Keratinocyte (primary cell): ENCODE data around the gene HHIPL1.

Experiments
- EZH2 ChIP-seq: IDR thresholded peaks from one replicate; pipeline ENCODE4 v1.6.1; 2012; ENCODE audit warnings: inconsistent platforms, mild to moderate bottlenecking, low read length, moderate library complexity
- TF ChIP-seq, protein P1 (sequence below), 3 experiments: IDR thresholded peaks in 1 of 3; conservative IDR thresholded peaks in 1 of 3; optimal IDR thresholded peaks in 1 of 3; 2 replicates in 2 of 3; 3 replicates in 1 of 3; pipeline versions ENCODE3 to v1.5.1; 2011; ENCODE audit warnings: low read length in 3 of 3, mild to moderate bottlenecking in 3 of 3, moderate library complexity in 2 of 3, control low read depth in 1 of 3, inconsistent platforms in 1 of 3; ENCODE audit not compliant: insufficient read depth in 2 of 3; ENCODE audit errors: extremely low read depth in 1 of 3

DNA sequence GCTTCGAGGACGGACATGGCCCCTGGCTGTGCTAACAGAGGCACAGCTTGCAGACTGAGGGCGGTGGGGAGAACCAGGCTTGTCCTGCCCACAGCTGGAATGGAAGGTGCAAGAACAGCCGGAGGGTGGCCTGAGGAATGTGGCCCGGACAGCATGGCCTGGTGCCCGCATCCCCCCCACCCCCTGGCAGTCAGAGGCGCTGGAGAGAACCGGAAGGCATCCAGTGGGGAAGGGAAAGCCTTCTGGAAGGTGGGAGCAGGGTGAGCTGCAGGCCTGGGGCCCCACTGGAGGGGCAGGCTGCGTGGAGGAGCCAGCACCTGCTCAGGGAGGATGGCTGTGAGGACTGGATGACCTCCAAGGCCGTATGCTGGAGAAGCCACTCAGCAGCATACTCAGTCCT is 31.0 kb downstream of the HHIPL1 start:
- TF ChIP-seq, protein P1, sequence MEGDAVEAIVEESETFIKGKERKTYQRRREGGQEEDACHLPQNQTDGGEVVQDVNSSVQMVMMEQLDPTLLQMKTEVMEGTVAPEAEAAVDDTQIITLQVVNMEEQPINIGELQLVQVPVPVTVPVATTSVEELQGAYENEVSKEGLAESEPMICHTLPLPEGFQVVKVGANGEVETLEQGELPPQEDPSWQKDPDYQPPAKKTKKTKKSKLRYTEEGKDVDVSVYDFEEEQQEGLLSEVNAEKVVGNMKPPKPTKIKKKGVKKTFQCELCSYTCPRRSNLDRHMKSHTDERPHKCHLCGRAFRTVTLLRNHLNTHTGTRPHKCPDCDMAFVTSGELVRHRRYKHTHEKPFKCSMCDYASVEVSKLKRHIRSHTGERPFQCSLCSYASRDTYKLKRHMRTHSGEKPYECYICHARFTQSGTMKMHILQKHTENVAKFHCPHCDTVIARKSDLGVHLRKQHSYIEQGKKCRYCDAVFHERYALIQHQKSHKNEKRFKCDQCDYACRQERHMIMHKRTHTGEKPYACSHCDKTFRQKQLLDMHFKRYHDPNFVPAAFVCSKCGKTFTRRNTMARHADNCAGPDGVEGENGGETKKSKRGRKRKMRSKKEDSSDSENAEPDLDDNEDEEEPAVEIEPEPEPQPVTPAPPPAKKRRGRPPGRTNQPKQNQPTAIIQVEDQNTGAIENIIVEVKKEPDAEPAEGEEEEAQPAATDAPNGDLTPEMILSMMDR (optimal IDR thresholded peaks at IDR 0.05 in 1 of 3, IDR thresholded peaks at IDR 0.05 in 1 of 3, conservative IDR thresholded peaks at IDR 0.05 in 1 of 3; ENCODE audit: extremely low read depth in 1 of 3, insufficient read depth in 2 of 3, low read length in 3 of 3): no peak
- peak; percentile 14 for TF ChIP-seq EZH2
